OCI-LY7 (cell line): ENCODE measurements around the gene ARVCF. TPM values are rescaled to one million over a fixed set of nuclear protein-coding genes. Genes with fewer than 3 reads are reported as not detected.

Experiments
- BruUV-seq: library from RNA; stranded (reverse); fragments of 400-500 nt; replicated peaks from 2 replicates; lab custom pipeline; 2021; lab: Mats Ljungman, UMichigan
- CTCF ChIA-PET: fragments of 300-600 bp; sonication (Branson Sonifier 250); formaldehyde crosslinking; loops from one replicate; lab custom pipeline; 2022; ENCODE audit warnings: antibody characterized with exemption; ENCODE audit not compliant: unreplicated experiment; lab: Charles Lee
- POLR2A ChIA-PET: fragments of 300-600 bp; sonication (Branson Sonifier 250); formaldehyde crosslinking; loops from one replicate; lab custom pipeline; 2022; ENCODE audit warnings: antibody characterized with exemption; lab: Charles Lee
- DNase-seq: peaks from one replicate; pipeline ENCODE4 v3.0.0-alpha.2; 2015; ENCODE audit warnings: low spot score
- H2AFZ ChIP-seq: fragments of 200-600 bp; sonication (generic), shearing (Covaris generic); 2 replicates; pipeline ENCODE4 v1.6.1; 2014; ENCODE audit warnings: mild to moderate bottlenecking, antibody characterized with exemption, low read length, moderate library complexity
- H3K27ac ChIP-seq: fragments of 200-600 bp; sonication (generic); 2 replicates; pipeline ENCODE4 v1.5.1; 2014; ENCODE audit warnings: mixed run types, low read depth, mild to moderate bottlenecking, moderate library complexity, low read length, inconsistent platforms; ENCODE audit not compliant: poor library complexity, severe bottlenecking
- H3K36me3 ChIP-seq: fragments of 200-600 bp; sonication (generic); 2 replicates; pipeline ENCODE4 v1.6.1; 2014; ENCODE audit warnings: mild to moderate bottlenecking, antibody characterized with exemption, low read length, moderate library complexity, mixed read lengths; ENCODE audit not compliant: insufficient read depth
- H3K4me1 ChIP-seq: fragments of 200-600 bp; sonication (generic); 2 replicates; pipeline ENCODE4 v1.5.1; 2014; ENCODE audit warnings: mild to moderate bottlenecking, low read length; ENCODE audit not compliant: insufficient read depth, poor library complexity, severe bottlenecking
- H3K4me2 ChIP-seq: fragments of 200-600 bp; sonication (generic); 2 replicates; pipeline ENCODE4 v1.6.1; 2014; ENCODE audit warnings: mild to moderate bottlenecking, low read length
- H3K4me3 ChIP-seq: fragments of 200-600 bp; sonication (generic); 2 replicates; pipeline ENCODE4 v1.5.1; 2014; ENCODE audit warnings: mild to moderate bottlenecking, low read depth, low read length; ENCODE audit not compliant: poor library complexity, severe bottlenecking
- H3K79me2 ChIP-seq: fragments of 200-600 bp; sonication (generic); 2 replicates; pipeline ENCODE4 v1.6.1; 2016; ENCODE audit warnings: low read depth, mild to moderate bottlenecking, low read length, moderate library complexity, mixed read lengths; ENCODE audit not compliant: insufficient read depth
- H3K9me2 ChIP-seq: fragments of 200-600 bp; sonication (generic); 2 replicates; pipeline ENCODE4 v1.6.1; 2016; ENCODE audit warnings: mild to moderate bottlenecking, low read length, mixed read lengths; ENCODE audit not compliant: insufficient read depth
- H3K9me3 ChIP-seq: fragments of 200-600 bp; sonication (generic); 2 replicates; pipeline ENCODE4 v1.6.1; 2014; ENCODE audit warnings: mild to moderate bottlenecking, mixed run types, low read length, mixed read lengths
- H4K20me1 ChIP-seq: fragments of 200-600 bp; sonication (generic); 2 replicates; pipeline ENCODE4 v1.6.1; 2014; ENCODE audit warnings: mild to moderate bottlenecking, antibody characterized with exemption, low read length, moderate library complexity, mixed read lengths; ENCODE audit not compliant: insufficient read depth
- CTCF ChIP-seq: fragments of 200-600 bp; sonication (generic); conservative IDR thresholded peaks from 2 replicates; pipeline ENCODE4 v1.5.1; 2014; ENCODE audit warnings: mild to moderate bottlenecking, antibody characterized with exemption, low read length, moderate library complexity, mixed read lengths
- EZH2phosphoT487 ChIP-seq: fragments of 200-600 bp; sonication (generic); IDR thresholded peaks from 2 replicates; pipeline ENCODE4 v1.6.1; 2018; ENCODE audit warnings: low read depth, borderline replicate concordance, mild to moderate bottlenecking, mixed run types, antibody characterized with exemption, low read length, moderate library complexity, mixed read lengths
- intact Hi-C: fragments of 100-400 bp; cut with micrococcal nuclease; formaldehyde crosslinking; loops from one replicate; pipeline ENCODE4 v1.10.0; 2022; ENCODE audit not compliant: unreplicated experiment
- total RNA-seq, 2 experiments: library from RNA; depleted of rRNA in 1 of 2; stranded (reverse); fragments of >200 nt in 1 of 2; shearing (Covaris generic) in 1 of 2; gene quantifications; 2 replicates each; pipeline ENCODE4 v1.2.3, GENCODE V29; 2014 to 2022

ARVCF gene
- total RNA-seq, 2 experiments from 2014 or later: 2.9 to 3.8 TPM

GRCh38 chr22:20036535-20037392 is 20.1 kb upstream of the ARVCF start:
- CTCF ChIA-PET: no interaction called here
- no TSS peak for BruUV-seq
- TF ChIP-seq CTCF (no peak), EZH2phosphoT487 (no peak)
- no peaks in the 10 kb centered on the region for H3K9me2 ChIP-seq
- DNase-seq: no peak
- H3K4me1 ChIP-seq: peaks cover 39% of the 10 kb centered on the region
- H4K20me1 ChIP-seq: no peaks in the 10 kb centered on the region
- no peak overlapping the region for H2AFZ ChIP-seq
- intact Hi-C loops: no loop called here
- H3K9me3 ChIP-seq: peaks cover 11% of the 10 kb centered on the region
- no peak overlapping the region for H3K4me3 ChIP-seq
- no peaks in the 10 kb centered on the region for H3K79me2 ChIP-seq
- POLR2A ChIA-PET: no interaction called here
- peaks cover 36% of the 10 kb centered on the region for H3K36me3 ChIP-seq
- H3K4me2 ChIP-seq: no peak overlapping the region
- H3K27ac ChIP-seq: no peak overlapping the region

GRCh38 chr22:20036084-20036482 is 19.5 kb upstream of the ARVCF start:
- H3K9me3 ChIP-seq: peaks cover 11% of the 10 kb centered on the region
- CTCF ChIA-PET: no interaction called here
- H3K27ac ChIP-seq: no peak overlapping the region
- no peak overlapping the region for H3K4me2 ChIP-seq
- H3K4me1 ChIP-seq: peaks cover 46% of the 10 kb centered on the region
- BruUV-seq: no TSS peak
- TF ChIP-seq EZH2phosphoT487: no peak
- TF ChIP-seq CTCF: no peak
- no peaks in the 10 kb centered on the region for H4K20me1 ChIP-seq
- H3K79me2 ChIP-seq: no peaks in the 10 kb centered on the region
- no peak for DNase-seq
- no peaks in the 10 kb centered on the region for H3K9me2 ChIP-seq
- intact Hi-C loops: no loop called here
- H3K36me3 ChIP-seq: peaks cover 36% of the 10 kb centered on the region
- POLR2A ChIA-PET: no interaction called here
- no peak overlapping the region for H3K4me3 ChIP-seq
- H2AFZ ChIP-seq: no peak overlapping the region
